WERI-Rb-1 (cell line): Measurements from ENCODE around the gene FAM170B.

Experiments
- DNase-seq: peaks from one replicate; pipeline ENCODE4 v3.0.0-alpha.2; 2020
- H3K27ac ChIP-seq: fragments of 250-450 bp; sonication (Bioruptor Pico); 2 replicates; pipeline ENCODE4 v1.5.1; 2020; ENCODE audit warnings: mild to moderate bottlenecking, moderate library complexity
- H3K27me3 ChIP-seq: fragments of 250-450 bp; sonication (Bioruptor Pico); 2 replicates; pipeline ENCODE4 v1.5.1; 2021; ENCODE audit warnings: mild to moderate bottlenecking, low read depth, moderate library complexity; ENCODE audit not compliant: insufficient read depth, severe bottlenecking
- H3K36me3 ChIP-seq: fragments of 250-450 bp; sonication (Bioruptor Pico); 2 replicates; pipeline ENCODE4 v1.5.1; 2020; ENCODE audit warnings: mild to moderate bottlenecking, moderate library complexity
- H3K4me3 ChIP-seq: 2 replicates; pipeline ENCODE4 v1.5.1; 2011; ENCODE audit warnings: low read depth, mild to moderate bottlenecking, control low read depth, low read length
- H3K9me3 ChIP-seq: fragments of 250-450 bp; sonication (Bioruptor Pico); 2 replicates; pipeline ENCODE4 v1.5.1; 2021; ENCODE audit warnings: mild to moderate bottlenecking, moderate library complexity; ENCODE audit not compliant: severe bottlenecking
- CTCF ChIP-seq: IDR thresholded peaks from 2 replicates; pipeline ENCODE4 v1.5.1; 2011; ENCODE audit warnings: low read depth, mild to moderate bottlenecking, control low read depth, inconsistent platforms, low read length

Gene FAM170B

DNA sequence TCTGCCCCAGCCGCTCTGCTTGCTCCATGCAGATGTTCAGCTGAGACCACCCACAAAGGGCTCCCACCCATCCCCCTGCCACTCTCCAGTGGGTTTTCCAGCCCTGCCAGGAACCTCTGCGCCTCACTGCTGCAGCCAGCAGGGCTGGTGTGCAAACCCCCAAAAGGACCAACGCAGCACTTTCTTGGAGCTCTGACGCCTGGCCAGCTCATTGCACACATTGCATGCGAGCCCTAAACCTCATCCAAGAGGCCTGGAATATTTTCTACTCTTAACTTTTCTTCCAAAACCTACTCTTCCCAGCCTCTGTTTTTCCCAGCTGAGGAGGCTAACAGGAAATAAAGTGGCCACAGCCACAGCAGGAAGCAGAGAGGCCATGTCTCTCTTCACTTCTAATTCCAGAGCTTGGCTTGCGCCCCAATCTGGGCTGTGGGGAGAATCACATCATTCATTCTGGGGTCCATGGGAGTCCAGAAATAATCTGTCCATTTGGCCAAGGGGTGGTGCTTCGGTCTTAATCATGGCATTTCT, 4.6 kb upstream of the FAM170B start:
- no peak for DNase-seq
- TF ChIP-seq CTCF, result no peak
- H3K27ac ChIP-seq, result no peak overlapping the region

DNA sequence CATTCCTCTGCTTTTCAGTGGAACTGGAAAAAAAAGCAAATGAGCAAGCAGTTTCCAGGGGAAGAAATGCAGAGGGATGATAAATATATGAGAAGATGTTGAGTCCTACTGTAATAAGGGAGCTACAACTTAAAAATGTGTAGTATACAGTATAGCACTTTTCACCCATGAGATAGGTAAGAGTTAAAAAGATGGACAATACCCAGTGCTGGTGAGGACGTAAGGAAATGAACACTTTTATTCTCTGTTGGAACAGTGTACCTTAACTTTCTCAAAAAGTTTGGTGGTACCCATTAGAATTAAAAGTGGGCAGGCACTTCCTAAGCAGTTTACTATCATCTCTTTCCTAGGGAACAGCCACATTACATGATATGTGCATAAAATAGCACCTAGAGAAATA, 2.7 kb upstream of the FAM170B start:
- peaks cover 5% of the 10 kb centered on the region for H3K27me3 ChIP-seq
- no peaks in the 10 kb centered on the region for H3K36me3 ChIP-seq
- H3K4me3 ChIP-seq, result no peak overlapping the region
- H3K9me3 ChIP-seq, result peaks cover 3% of the 10 kb centered on the region
- no peak for DNase-seq
- no peak for TF ChIP-seq CTCF
- H3K27ac ChIP-seq, result no peak overlapping the region

More for the DNA sequence above, 4.6 kb upstream of the FAM170B start:
- Histone ChIP-seq H3K4me3 (no peak overlapping the region), H3K9me3 (peaks cover 3% of the 10 kb centered on the region), H3K27me3 (peaks cover 7% of the 10 kb centered on the region), H3K36me3 (no peaks in the 10 kb centered on the region)

DNA sequence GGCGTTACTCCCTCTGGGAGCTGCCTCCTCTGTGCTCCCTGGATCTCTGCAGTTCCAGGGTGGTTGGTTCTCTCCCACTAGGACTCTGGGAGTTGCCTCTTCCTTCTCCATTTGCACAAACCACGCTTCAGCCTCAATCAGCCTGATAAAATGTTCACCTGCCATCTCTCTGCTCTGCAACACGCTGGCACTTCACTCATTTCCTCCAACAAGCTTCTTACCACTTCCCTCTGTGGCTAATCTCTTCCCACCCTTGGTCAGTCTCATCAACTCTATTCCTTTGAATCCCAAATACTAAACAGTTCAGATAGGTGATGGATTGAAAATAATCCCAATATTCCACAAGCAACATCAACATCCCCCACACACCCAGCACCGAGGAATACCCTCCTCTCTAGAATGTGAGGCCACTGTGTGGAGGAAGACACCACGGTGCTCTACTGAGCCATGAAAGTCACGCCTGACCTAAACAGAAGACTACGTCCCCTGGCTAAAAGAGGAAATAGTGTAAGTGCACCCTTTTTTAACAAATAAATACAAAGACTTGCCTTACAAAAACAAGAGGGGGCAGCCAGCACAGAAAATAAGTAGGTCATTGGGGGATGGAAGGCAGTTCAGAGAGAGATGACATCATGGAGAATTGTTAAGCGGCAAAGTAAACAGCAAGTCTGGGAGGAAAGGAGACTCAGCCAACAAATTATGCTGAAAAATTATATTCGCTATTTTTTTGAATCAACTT, 1.9 kb upstream of the FAM170B start:
- no peak for TF ChIP-seq CTCF
- H3K4me3 ChIP-seq, result no peak overlapping the region
- peaks cover 3% of the 10 kb centered on the region for H3K27me3 ChIP-seq
- no peak overlapping the region for H3K27ac ChIP-seq
- H3K9me3 ChIP-seq, result peaks cover 3% of the 10 kb centered on the region
- no peak for DNase-seq
- no peaks in the 10 kb centered on the region for H3K36me3 ChIP-seq

GRCh38 chr10:49134327-49134726, 506 bp upstream of the FAM170B start:
- DNase-seq, result no peak
- peaks cover 3% of the 10 kb centered on the region for H3K27me3 ChIP-seq
- peaks cover 3% of the 10 kb centered on the region for H3K9me3 ChIP-seq
- no peak for TF ChIP-seq CTCF
- H3K27ac ChIP-seq, result no peak overlapping the region
- H3K4me3 ChIP-seq, result no peak overlapping the region
- no peaks in the 10 kb centered on the region for H3K36me3 ChIP-seq

GRCh38 chr10:49132362-49132737, 1.5 kb downstream of the FAM170B start:
- TF ChIP-seq CTCF, result no peak
- Histone ChIP-seq H3K27ac (no peak overlapping the region), H3K9me3 (peaks cover 3% of the 10 kb centered on the region), H3K27me3 (peaks cover 3% of the 10 kb centered on the region), H3K36me3 (no peaks in the 10 kb centered on the region), H3K4me3 (no peak overlapping the region)
- DNase-seq, result no peak
